Activated effector memory CD4-positive, alpha-beta T cell treated with Interleukin-2 at 50 U/mL for 16 hours (primary cell): Measurements from ENCODE around the gene DAO.
"Not testable (repeated sequence)": the region's sequence is repeated elsewhere in the genome, so short reads cannot be mapped to it uniquely, and the experiment has no call there.

Experiments
- DNase-seq: peaks from one replicate; pipeline ENCODE4 v3.0.0-alpha.2; 2020

The DAO gene

DNA sequence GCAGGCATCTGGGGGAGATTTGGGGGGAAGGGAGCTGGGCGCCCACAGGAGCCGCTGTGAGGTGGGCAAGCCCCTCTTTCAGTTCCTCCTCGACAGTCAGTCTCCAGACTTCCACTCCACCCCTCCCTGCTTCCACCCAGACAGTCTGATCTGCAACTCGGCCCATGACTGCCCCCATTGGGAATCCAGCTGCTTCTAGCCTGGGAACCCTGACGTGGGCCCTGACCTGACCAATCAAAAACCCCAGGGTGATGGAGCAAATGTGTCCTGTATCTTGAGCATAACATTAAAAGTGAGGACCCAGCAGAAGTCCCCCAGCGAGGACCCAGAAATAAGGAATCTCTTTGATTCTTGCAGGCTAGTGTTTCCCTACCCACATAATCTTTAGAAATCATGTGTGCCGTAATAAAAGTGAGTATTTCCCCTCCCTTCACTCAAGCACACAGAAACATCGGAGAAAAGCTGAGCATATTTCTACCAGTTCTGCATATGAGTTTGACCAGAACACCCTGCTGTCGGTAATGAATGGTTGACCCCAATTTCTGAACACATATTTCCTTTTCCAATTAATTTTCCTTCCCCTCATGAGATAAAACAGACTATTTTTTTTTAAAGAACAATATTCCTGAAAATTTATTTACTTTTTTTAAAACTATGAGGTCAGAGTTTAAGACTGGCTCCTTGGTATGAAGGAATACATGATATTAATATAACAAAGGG is 28.9 kb upstream of the DAO start:
- DNase-seq: no peak

GRCh38 chr12:108852674-108853309 is 27.1 kb upstream of the DAO start:
- DNase-seq: no peak

DNA sequence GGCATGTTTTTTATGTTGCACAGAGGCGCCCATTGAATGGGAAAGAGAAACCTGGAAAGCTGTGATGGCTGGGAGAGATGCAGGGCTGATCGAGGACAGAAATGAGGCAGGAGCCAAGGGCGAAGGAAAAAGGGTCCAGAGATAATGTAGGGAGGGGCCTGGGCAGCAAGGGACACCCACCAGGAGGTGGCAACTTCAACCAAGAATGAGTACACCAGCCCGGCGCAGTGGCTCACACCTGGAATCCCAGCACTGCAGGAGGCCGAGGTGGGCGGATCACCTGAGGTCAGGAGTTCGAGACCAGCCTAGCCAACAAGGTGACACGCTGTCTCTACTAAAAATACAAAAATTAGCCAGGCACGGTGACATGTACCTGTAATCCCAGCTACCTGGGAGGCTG is 26.5 kb upstream of the DAO start:
- no peak for DNase-seq

GRCh38 chr12:108853981-108854446 is 25.9 kb upstream of the DAO start:
- no peak for DNase-seq

GRCh38 chr12:108854451-108855283 is 25.2 kb upstream of the DAO start:
- no peak for DNase-seq

DNA sequence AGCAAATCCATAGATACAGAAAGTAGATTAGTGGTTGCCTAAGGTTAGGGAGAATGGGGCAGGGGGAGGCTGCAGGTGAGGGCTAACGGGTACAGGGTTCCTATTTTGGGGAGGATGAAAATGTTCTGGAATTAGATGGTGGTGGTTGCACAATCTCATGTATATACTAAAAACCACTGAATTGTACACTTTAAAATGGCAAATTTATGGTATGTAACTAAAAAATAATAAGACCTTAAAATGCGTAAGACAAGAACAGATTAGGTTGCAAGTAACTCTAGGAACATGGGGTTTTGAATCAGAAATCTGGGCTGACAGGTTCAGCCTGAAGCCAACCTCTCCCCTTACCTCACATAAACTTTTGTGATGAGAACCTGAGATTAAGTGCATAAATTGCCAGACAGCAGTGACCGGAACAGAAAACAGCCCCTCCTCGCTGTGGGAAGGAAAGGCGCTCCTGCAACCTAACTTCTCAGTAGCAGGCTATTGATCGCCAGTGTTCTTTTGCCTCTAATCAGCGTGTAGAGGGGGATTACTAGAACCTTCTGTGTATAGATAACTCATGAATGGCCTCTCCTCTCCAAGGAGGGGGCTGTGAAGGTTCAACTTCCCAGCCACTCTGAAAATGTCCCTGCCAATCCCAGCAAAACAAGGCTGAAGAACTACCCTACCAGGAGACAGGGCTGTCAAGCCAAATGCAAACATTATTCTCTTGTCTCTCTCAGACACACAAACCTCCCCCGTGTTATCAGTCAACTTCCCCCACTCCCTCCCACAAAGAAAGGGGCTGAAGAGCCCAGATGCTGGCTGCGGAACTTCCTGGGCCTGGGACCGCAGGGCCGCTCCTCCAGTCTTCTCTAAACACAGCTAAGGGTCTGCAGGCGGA is 24.4 kb upstream of the DAO start:
- no peak for DNase-seq

DNA sequence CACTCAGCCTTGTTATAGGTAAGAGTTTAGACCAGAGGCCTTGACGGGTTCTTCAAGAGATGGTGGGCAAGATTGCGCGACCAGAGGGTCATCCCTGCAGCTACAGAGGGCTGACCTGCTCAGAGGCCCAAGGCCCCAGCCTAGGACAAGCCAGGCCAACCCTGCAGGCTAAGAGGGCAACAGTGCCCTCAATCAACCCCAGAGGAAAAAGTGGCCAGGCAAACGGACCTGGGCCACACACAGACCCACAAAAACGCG is 23.8 kb upstream of the DAO start:
- no peak for DNase-seq

GRCh38 chr12:108856428-108857157 is 23.3 kb upstream of the DAO start:
- peak; percentile 60 for DNase-seq

DNA sequence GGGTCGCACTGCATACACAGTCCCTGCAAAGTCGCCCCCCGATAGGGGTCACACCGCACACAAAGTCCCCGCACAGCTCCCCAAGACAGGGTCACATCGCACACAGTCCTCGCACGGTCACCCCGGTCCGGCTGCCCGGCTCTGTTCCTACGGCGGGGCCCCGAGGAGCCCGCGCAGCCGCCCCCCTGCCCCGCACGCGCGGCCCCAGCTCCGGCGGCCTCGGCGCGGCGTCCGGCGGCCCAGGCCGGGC is 22.8 kb upstream of the DAO start:
- DNase-seq: peak; percentile 27

DNA sequence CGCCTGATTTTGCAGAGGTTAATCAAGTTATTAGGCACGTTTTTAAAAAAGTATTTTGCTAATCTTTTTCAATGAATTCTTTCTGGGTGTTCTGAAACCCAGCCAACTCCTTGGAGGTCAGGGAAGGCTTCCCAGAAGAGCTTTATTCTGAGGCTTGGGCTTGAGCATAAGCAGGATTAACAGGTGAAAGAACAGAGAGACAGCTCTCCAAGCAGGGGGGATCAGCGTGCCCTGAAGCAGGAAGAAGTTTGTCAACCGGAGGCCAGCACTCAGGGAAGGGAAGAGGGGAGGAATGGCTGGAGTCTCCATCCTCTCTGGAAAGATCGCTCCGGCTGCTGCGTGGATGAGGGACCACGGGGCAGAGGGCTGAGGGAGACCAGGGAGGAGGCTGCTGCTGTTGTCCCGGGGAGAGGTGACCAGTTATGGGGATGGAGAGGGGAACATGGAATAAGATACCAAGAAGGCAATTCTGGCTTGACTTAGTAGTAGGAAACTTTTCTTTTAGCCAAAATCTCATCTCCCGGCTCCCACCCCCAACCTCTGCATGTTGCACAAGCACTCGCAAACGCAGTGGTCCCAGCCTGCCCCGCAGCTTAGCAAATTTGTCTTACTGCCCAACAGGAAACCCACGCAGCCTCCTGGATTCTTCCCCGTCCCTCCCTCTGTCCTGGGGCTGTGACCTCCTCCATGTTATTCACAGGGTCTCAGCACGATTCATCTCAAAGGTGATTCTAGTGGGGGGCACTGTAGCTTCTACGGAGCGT is 21.4 kb upstream of the DAO start:
- DNase-seq: no peak

- not testable (repeated sequence) for DNase-seq
Observed at GRCh38 chr12:108859141-108859922, 20.6 kb upstream of the DAO start.

- DNase-seq: no peak
Observed at GRCh38 chr12:108859923-108860291, 20.0 kb upstream of the DAO start.

DNA sequence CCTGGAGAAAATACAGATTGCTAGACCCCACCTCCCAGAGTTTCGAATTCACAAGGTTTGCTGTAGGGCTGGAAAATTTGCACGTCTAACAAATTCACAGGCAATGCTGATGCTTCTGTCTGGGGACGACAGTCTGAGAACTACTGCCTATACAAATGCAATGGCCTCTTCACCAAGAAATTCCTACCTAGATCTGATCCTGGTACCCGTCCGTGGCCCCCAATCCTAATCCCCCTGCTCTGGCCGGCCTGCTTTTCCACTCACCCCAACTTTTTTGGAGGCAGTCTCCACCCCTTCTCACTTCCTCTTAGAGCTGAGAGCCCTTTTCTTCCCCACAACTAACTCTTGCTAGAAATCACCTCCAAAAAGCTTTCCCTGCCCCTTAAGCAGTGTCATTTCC is 19.4 kb upstream of the DAO start:
- DNase-seq: no peak

GRCh38 chr12:108861878-108862587 is 17.9 kb upstream of the DAO start:
- no peak for DNase-seq

DNA sequence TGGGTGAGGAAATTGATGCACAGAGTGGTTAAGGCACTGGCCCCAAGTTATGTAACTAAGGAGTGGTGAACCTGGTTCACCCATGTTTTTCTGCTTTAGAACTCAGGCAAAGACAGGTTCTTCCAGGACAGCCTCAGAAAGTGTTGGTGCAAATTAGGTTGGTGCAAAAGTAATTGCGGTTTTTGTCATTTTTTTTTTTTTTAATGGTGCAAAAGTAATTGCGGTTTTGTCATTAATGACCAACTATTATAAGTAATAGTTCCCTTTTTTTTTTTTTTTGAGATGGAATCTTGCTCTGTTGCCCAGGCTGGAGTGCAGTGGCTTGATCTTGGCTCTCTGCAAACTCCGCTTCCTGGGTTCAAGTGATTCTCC is 17.3 kb upstream of the DAO start:
- no peak for DNase-seq

DNA sequence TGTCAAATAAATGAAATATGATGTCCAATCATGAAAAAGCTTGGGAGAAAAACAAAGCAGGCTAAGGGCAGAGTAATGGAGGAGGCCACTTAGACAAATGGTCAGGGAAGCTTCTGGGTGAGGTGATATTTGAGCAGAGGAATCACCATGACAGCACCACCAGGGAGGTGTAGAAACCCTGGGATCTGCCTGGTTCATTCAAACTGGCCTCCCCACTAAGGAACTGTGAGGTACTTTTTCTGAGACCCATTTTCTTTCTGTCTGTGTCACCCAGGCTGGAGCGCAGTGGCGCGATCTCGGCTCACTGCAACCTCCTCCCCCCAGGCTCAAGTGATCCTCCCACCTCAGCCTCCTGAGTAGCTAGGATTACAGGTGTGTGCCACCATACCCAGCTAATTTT is 14.7 kb upstream of the DAO start:
- DNase-seq: no peak

DNA sequence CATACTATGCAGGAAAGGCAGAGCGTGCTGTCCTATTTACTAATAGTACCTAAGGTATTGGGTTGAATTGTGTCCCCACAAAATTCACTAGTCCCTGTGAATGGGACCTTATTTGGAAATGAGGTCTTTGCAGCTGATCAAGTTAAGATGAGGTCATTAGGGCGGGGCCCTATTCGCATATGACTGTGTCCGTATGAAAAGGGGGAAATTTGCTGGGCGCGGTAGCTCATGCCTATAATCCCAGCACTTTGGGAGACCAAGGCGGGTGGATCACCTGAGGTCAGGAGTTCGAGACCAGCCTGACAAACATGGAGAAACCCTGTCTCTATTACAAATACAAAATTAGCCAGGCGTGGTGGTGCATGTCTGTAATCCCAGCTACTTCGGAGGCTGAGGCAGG is 13.8 kb upstream of the DAO start:
- not testable (repeated sequence) for DNase-seq

GRCh38 chr12:108868781-108869180 is 11.1 kb upstream of the DAO start:
- no peak for DNase-seq

DNA sequence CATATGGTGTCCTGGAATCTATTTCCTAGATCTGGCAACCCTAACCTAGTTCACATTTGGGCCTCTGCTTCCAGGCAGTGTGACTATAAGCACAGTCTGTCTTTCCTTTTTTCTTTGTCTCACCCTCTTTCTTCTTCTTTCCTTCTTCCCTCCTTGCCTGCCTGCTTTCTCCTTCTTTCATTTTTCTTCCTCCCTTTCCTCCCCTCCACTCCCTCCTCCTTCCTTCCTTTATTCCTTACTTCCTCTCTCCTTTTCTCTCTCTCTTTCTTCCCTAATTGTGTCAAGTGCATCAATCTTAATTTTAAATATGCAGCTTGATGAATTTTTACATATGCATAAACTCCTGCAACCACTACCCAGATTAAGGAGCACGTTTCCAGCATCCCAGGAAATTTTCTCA is 4.6 kb upstream of the DAO start:
- DNase-seq: no peak

GRCh38 chr12:108875682-108876361 is 4.1 kb upstream of the DAO start:
- no peak for DNase-seq
